Kasumi-1 (cell line): ENCODE measurements around the gene VPS26C.
"Not testable (repeated sequence)": the region's sequence is repeated elsewhere in the genome, so short reads cannot be mapped to it uniquely, and the experiment has no call there.

Experiments
- DNase-seq, 2 experiments: peaks; one replicate each; lab custom pipeline; 2025; lab: John Stamatoyannopoulos, UW

Gene VPS26C

DNA sequence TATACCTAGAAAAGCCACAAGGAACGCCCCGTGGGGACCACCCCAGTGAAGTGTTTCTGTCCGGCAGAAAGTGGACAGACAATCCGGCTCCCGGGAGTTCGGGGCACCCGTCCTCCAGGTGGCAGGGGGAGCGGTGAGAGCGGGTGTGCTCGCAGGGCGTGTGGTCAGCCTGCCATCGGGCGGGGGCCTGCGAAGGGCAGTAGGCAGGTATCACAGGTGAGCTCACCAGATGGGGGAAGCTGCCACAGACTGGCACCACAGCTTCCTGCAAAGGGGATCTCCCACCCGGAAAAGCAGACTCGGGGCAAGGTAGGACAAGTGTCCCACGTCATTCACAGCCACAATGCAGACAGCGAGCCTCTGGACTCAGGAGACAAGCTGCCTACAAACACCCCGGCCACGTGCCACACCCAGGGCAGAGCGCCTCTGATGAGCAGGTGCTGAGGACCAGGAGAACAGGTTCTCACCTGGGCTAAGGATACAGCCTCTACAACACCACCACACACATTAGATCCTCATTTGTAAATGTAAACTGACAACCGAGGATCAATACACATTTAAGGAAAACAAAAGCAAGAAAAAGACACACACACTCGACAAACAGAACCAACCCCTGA lies 36.4 kb downstream of the VPS26C start:
- no peak for DNase-seq

DNA sequence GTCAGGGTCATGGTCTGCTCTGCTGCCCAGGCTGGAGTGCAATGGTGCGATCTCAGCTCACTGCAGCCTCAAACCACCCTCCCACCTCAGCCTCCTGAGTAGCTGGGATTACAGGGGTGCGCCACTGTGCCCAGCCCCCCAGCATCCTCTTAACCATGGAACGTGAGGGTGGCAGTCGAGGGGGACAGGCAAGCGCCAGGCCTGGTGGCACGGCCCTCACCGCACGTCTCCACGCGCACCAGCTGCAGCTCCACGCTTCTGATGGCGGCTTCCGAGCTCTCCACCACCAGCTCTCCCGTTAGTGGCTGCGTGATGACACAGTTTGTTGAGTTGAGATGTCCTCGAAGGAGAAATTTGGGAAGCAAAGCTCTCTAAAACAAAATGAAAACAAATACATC lies 39.1 kb downstream of the VPS26C start:
- DNase-seq = no peak

DNA sequence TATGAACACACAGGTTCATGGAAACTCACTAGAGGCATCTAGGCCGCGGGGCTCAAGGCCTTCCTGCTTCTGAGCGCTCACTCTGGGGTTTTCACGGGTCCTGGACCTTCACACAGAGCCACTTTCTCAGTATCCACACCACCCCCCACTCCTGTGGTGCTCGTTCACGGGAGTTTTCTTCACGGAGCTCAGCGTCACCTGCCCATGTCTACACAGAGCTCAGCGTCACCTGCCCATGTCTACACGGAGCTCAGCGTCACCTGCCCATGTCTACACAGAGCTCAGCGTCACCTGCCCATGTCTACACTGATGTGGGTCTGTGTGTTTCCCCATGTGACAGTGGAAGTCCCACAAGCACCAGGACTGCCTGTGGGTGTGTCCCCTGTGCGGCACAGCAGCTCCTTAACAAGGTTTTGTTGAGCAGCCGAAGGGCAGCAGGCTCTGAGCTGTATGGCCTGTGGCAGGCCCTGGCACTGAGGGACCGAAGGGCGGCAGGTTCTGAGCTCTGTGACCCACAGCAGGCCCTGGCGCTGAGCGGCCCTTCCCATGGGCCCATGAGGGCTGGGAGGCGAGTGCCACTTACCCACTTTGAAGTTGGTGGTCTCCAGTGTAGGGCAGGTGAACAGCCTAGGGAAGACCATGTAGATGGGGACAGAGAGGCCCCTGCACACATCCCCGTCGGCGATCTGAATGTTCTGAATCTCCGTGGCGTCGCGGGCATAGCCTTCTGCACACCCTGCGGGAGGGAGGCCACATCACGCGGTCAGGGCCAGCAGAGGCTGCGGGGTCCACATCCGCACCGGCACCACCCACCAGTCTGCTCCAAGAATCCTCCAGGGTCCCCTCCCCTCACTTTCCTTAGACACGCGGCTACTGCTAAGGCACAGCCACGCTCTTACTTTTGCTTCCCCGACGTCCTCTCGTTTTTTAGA lies 39.8 kb downstream of the VPS26C start:
- no peak for DNase-seq

DNA sequence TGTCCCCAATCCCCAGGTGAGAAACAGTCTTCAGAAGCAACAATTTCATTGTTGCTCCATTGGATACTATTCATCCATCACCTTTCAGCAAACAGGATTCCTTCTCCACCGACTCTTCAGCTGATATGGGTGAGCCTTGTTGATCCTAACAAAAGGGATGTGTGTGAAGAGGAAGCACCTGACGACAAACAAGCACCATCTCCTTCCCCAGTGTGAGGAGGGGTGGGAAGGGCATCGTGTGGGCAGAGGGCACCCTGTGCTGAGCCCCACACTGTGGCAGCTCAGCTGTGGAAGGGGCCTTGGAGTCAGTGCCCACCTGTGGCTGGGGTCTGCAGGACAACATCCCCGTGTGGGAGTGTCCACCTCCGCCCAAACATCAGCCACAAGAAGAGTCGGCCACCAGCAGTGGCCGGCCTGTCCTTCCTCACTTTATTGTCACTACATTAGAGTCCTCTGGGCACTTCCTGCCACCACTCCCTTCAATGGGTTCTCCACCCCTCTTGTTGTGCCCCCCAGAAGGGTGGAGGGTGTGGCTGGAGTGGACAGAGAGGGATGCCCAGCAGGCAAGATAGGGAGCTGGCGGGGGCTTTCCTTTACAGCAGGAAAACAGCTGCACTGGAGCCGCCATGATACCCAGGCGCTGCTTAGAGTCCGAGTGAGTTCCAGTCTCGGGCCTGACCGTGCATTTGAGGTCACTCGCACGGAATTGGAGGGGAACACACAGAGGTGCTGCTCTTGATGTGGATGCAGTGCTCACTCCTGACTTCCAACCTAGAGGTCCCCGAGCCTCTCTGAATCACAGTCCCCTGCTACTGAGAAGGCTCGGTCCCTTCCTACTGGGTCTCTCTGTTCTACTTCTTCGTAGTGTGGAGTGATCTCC lies 40.9 kb downstream of the VPS26C start:
- DNase-seq = peak in 1 of 2 experiments; percentile 10

DNA sequence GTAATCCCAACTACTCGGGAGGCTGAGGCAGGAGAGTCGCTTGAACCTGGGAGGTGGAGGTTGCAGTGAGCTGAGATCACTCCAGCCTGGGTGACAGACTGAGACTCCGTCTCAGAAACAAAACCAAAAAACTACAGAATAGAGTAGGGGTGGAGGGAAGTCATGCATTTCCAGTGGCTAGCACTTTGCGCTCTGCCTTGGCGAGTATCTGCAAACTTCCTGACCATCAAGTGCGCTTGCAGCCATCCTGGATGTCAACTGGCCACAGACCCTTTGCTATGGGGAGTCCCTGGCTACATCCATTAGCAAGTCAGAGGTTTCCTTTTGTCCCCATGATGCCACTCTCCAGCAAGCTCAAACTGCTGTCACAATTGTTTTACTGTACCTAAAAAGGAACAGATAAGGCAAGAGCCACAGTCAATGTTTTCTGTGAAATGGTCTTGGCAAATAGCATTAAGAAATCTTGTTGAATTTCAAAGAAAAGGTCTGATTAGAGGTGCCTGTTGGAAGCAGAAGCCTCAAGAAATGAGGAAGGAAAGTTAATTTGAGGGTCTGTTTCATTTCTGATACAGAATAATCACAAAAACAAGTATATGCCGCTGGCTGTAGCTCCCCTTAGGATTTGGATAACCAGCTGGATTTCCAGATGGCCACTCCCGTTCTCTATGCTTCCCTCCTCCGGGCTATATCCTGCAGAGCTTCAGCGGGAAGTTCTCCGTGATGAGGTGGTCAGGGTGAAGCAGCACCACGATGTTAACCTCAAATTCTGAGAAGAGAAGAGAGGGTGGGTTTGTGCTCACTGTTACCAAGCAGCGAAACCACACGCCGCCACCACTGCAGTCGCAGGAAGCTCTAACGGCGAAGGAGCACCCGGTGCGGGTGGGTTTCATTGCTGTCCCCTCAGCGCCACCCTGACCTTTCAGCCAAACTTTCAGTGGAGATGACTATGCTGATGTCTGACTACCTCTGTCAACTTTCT lies 42.0 kb downstream of the VPS26C start:
- peak; percentile 60 to 68 for DNase-seq

DNA sequence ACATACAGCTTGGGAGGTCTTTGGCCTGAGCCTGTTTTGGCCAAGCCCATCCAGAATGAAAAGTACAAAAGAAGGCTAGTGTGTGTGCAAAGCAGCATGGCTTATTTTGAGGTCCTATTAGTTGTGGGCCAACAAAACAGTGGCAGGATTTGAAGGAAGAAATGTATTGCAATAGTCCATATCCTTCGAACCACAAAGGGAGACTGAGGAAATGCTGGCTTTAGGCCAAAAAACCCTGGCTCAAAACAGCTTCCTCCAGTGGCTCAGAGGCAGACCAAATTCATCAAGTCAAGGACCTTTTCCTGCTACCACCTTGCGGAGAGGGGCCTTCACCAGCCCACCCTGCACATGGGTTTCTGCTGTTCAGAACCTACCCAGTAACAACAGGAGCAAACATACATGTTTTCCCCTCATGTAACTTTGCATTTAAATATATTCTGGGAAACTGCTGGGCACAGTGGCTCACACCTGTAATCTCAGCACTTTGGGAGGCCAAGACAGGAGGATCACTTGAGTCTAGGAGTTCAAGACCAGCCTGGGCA lies 43.3 kb downstream of the VPS26C start:
- DNase-seq = no peak

DNA sequence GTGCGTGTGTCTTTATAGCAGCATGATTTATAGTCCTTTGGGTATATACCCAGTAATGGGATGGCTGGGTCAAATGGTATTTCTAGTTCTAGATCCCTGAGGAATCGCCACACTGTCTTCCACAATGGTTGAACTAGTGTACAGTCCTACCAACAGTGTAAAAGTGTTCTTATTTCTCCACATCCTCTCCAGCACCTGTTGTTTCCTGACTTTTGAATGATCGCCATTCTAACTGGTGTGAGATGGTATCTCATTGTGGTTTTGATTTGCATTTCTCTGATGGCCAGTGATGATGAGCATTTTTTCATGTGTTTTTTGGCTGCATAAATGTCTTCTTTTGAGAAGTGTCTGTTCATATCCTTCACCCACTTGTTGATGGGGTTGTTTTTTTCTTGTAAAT lies 44.9 kb downstream of the VPS26C start:
- not testable (repeated sequence) for DNase-seq

DNA sequence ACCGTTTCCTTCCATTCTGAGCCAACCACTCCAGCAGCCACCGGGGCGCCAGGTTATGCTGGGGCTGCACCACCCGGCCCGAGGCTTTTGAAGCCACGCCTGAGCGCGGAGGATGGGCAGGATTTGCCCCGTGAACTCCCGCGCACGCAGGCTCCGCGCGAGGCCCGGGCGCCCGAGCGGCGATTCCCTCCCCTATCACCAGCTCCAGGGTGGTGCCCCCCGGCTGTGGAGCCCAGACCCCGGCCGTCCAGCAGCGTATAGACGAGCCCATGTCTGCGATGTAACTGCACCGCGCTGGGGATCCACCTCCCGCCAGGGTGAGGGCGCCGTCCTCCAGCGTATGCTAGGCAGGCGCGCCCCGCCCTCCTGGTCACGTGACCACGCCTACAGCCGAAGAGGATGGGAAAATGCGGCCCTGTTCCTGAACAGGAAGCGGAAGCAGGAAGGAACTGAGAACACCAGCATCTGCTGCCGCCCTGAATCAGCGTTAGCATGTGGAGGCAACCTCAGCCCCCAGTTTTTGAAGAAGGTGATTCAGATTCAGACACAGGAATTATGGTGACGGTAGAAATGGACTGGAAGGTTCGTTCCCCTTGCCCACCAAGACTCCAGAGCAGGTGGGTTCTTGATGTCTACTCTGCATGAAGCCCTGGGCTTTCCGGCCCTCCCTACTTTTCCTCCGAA lies 46.0 kb downstream of the VPS26C start:
- DNase-seq = peak; percentile 95 to 96

DNA sequence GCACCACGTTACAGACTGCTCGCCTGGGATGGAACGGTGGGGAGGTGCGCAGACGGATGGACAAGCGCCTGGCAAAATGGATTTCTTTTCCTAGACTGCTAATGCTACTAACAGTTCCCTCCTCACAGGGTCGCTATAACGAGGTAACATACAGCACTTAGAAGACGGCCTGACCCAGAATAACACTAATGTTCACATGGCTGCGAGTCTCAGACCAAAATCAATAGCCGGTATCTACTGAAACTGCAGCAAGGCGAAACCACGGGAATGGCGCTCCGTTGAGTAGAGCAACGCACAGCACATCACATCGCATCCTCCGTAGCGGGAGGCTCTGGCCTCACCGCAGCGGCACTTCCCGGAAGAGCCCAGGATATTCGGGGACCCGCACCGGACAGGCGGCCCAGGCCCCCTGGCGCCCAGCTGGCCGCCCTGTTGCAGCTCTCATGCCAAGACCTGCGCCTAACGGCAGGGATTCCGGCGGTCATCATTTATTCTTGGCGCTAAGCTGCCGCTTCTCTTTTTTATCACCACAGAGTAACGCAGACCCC lies 46.6 kb downstream of the VPS26C start:
- DNase-seq = peak; percentile 49 to 65

DNA sequence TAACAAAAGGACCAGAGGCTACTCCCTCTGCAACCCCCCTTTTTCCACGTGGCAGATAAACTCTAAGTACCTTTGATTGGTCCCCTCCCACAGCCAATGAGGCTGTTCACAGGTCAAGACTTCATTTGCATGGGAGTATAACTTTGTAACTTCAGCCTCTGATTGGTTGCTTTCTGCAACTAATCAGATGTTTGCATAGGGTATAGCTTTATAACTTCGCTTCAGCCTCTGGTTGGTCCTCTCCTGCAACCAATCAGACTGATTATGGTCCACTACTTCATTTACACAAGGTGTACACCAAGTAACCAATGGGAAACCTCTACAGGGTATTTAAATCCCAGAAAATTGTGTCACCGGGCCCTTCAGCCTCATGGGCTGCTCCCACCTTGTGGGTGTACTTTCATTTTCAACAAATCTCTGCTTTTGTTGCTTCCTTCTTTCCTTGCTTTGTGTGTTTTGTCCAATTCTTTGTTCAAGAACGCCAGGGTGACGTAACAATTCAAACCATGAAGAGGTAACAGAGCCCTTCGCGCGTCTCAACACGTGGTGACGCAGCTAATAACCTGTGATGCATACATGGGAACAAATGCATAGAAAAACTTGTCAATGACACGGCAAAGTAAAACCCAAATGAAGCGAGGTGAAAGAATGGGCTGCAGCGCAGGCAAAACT lies 47.2 kb downstream of the VPS26C start:
- peak; percentile 34 to 65 for DNase-seq

DNA sequence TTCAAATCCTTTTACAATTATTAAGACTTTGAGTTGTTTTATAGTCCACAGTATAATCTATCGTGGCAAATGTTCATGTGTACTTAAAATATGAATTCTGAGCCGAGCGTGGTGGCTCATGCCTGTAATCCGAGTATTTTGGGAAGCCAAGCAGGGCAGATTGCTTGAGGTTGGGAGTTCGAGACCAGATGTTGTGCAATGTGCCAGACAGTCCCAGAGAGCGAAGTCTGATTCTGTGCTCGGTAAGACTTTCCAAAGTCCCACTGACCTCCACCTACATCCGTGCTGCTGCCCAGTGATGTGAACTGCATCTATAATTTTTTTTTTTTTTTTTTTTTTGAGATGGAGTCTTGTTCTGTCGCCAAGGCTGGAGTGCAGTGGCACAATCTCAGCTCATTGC lies 52.2 kb downstream of the VPS26C start:
- DNase-seq = no peak

DNA sequence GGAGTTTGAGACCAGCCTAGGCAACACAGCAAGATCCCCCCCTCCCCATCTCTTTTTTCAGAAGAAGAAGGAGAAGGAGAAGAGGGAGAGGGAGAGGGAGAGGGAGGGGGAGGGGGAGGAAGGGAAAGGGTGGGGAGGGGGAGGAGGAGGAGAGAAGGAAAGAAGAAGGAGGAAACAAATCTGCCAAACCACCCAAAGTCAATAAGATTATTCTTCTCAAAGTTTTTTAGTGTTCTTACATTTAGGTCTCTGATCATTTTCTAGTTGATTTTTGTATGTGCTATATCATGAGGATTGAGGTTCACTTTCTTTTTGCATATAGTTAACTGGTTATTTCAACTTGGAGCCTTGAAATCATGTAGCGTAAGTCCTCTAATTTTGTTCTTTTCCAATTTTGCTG lies 56.3 kb downstream of the VPS26C start:
- no peak for DNase-seq

DNA sequence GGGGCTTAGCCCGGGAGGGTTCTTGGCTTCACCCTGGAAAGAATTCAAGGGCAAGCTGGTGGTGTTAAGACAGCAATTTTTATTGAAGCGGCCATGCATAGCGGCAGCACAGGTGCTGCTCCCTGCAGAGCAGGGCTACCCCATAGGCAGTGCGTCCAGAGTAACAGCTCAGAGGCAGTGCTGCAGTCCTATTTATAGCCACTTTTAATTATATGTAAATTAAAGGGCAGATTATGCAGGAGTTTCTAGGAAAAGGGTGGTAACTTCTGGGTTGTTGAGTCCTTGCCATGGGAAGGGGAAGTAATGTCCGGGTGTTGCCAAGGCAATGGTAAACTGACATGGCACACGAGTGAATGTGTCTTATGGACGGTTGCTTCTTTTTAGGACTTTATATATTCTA lies 57.0 kb downstream of the VPS26C start:
- DNase-seq = peak; percentile 6 to 17

DNA sequence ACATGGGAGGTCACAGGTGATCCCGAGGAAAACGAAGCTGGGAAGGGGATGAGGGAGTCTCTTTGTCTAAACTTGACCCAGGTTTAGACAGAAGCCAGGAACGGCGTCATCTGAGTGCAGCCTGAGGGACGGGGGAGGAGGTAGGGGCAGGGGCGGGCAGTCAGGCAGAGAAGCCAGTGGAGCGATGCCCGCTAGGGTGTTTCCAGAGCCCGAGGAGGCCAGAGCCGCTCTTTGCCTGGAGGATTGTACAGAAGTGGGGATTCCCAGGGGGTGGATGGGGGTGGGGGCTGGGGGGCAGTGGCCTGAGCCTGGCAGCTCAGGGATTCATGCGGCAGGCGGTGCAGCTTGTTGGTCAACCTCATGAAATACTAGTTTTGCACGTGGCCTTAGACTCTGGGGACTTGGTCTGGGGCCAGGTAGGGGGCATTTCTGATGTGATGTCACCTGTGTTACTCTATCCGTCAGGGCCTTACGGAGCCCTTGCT lies 58.4 kb downstream of the VPS26C start:
- DNase-seq = no peak

DNA sequence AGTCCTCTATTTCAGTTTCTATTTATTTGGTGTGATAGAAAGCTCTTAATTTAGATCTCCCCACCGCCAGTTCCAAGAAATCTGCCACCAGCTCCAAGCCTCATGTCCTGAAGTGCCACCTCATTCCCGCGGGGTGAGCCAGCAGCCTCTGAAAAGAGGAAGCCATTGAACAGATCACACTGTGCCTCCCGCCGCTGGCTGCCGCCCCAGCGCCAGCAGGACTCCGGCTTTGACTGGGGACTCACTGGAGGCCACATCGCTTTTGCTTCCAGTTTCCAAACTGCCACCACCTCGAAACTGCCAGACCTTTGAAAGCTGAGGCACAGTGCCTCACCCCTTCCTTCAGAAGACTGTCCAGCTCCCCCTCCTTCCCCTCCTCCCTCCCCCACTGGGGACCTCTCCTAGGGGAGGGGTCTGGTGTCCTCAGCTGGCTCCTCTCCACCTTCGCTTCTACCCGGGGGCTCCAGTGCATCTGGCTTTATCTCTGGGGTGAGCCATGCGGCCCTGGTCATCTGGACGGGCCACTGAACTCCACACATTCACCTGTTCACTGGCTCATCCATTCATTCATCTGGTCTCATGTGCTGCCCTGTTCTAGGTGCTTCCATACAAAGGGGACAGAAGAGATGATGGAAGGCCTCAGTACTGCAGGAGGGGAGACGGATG lies 58.9 kb downstream of the VPS26C start:
- DNase-seq = peak; percentile 73 to 74

DNA sequence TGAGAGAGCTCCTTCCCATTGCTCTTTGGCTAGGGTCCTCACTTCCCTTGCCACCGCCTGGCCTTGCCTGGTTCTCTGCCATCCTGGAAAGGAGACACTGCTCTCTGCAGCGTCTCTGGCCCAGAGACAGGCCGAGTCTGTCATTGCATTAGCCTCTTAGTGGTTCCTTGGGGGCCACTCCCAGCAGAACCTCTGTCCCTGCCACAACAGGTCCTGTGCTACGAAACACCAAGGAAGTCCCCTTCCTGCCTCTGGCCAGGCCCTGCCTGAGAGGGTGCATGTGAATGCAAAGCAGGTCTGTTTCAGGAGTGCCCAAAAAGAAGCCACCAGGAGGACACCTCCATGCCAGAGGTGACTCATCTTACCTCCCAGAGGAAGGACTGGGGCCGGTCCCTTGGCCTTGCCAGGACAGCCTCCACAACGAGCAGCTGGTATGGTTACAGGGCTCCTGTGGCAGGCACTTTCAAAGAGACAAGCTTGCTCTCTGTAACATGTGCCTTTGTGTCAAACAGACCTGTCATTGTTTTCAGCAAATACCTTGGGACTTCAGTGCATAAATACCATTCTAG lies 59.6 kb downstream of the VPS26C start:
- peak in 1 of 2 experiments; percentile 55 for DNase-seq

DNA sequence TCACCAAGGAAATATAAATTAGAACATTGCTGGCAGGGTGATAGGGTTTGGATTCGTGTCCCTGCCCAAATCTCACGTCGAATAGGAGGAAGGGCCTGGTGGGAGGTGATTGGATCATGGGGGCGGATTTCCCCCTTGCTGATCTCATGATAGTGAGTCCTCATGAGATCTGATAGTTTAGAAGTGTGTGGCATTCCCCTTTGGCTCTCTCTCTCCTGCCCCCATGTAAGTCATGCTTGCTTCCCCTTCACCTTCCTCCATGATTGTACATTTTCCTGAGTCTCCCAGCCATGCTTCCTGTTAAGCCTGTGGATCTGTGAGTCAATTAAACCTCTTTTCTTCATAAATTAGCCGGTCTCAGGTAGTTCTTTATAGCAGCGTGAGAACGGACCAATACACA lies 60.6 kb downstream of the VPS26C start:
- DNase-seq = no peak

DNA sequence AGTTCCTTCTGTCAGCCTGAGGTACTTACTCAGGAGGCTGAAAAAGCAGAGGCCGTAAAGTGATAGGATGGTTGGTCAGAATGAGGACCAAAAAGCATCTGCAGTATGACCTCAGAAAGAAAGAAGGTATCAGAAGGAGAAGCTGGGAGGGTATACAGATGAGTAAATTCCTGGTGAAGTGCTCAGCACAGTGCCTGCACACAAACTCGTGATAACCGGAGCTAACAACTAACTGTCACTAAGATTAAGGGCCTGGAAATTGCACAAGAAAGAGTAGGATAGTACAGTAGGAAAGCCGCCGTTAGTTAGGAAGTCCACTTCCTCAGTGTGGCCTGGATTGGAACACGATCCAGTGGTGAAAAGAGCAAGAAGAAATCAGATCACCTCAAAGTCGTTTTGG lies 62.6 kb downstream of the VPS26C start:
- DNase-seq = no peak
